ENCODE measurements around the gene ARHGEF4.

ARHGEF4 gene

GRCh38 chr2:131093006-131093695 is 256.4 kb downstream of the ARHGEF4 start, which contains the start of gene FAM168B:
FAM168B (minus strand) TSS chr2:131093460; CDS start chr2:131082646, 10,814 bp downstream.
- CTCF ChIA-PET = interaction anchor here (0.8 to 2.3 kb wide), 5 partner anchors 11 to 581 kb away, joined by 3 to 12 read pairs (median 3); partner anchors contain the start of gene PLEKHB2
- POLR2A ChIA-PET = interaction anchor here (0.7 to 1.8 kb wide), 2 partner anchors 13 to 20 kb away, joined by 3 to 5 read pairs; no protein-coding TSS in a partner anchor
- no peak for TF ChIP-seq CTCF (IDR thresholded peaks at IDR 0.05; ENCODE audit: control extremely low read depth, extremely low read depth, low read depth, missing control alignments)
- peak; percentile 93 for DNase-seq (ENCODE audit: extremely low spot score)

GRCh38 chr2:131093696-131094462 is 257.2 kb downstream of the ARHGEF4 start:
- no peak for TF ChIP-seq CTCF (IDR thresholded peaks at IDR 0.05; ENCODE audit: control extremely low read depth, extremely low read depth, low read depth, missing control alignments)
- no peak for DNase-seq (ENCODE audit: extremely low spot score)
- ChIA-PET CTCF (interaction anchor here (1.1 to 2.3 kb wide), 3 partner anchors 10 to 580 kb away, joined by 3 to 12 read pairs (median 4); partner anchors contain the start of gene PLEKHB2), POLR2A (interaction anchor here (0.7 to 1.8 kb wide), 2 partner anchors 12 to 19 kb away, joined by 3 to 5 read pairs; no protein-coding TSS in a partner anchor)

- ChIA-PET CTCF (interaction anchor here (2.3 kb wide), 1 partner anchor 10 kb away, joined by 12 read pairs; the partner anchor contains the start of gene PLEKHB2), POLR2A (no interaction called here)
- no peak for TF ChIP-seq CTCF (IDR thresholded peaks at IDR 0.05; ENCODE audit: control extremely low read depth, extremely low read depth, low read depth, missing control alignments)
- no peak for DNase-seq (ENCODE audit: extremely low spot score)
These were observed 258.0 kb downstream of the ARHGEF4 start for GRCh38 chr2:131094463-131095281.
